Caco-2 (cell line): Measurements from ENCODE around the gene C19orf47. TPM values are rescaled to one million over a fixed set of nuclear protein-coding genes. Genes with fewer than 3 reads are reported as not detected.

ENCODE experiments used
- BruUV-seq: library from RNA; stranded (reverse); fragments of 400-500 nt; replicated peaks from 2 replicates; lab custom pipeline; 2021; lab: Mats Ljungman, UMichigan
- CTCF ChIA-PET: fragments of 300-600 bp; sonication (Branson Sonifier 250); formaldehyde crosslinking; loops from one replicate; lab custom pipeline; 2022; ENCODE audit warnings: antibody characterized with exemption; lab: Charles Lee
- POLR2A ChIA-PET: fragments of 300-600 bp; sonication (Branson Sonifier 250); formaldehyde crosslinking; loops from one replicate; lab custom pipeline; 2022; ENCODE audit warnings: antibody characterized with exemption; lab: Charles Lee
- DNase-seq, 2 experiments: peaks; one replicate each; pipeline versions ENCODE4 v3.0.0 to v3.0.0-alpha.2; 2020 to 2022
- H3K27me3 ChIP-seq: replicated peaks from 2 replicates; pipeline ENCODE4 v1.6.0; 2011; ENCODE audit warnings: low read length; ENCODE audit not compliant: control insufficient read depth, insufficient read depth
- H3K36me3 ChIP-seq: 2 replicates; pipeline ENCODE4 v1.5.1; 2011; ENCODE audit warnings: low read length; ENCODE audit not compliant: control insufficient read depth, insufficient read depth
- H3K4me1 ChIP-seq: fragments of 250-450 bp; sonication (Bioruptor Pico); 2 replicates; pipeline ENCODE4 v1.5.1; 2020; ENCODE audit warnings: mild to moderate bottlenecking
- H3K4me3 ChIP-seq: 2 replicates; pipeline ENCODE4 v1.5.1; 2011; ENCODE audit warnings: low read depth, mild to moderate bottlenecking, control low read depth, low read length
- H3K9me3 ChIP-seq: fragments of 250-450 bp; sonication (Bioruptor Pico); 2 replicates; pipeline ENCODE4 v1.5.1; 2020; ENCODE audit warnings: mild to moderate bottlenecking, moderate library complexity
- H3K27ac Mint-ChIP-seq: one replicate; pipeline ENCODE4 v1.8.0; 2022; ENCODE audit warnings: mixed read lengths; ENCODE audit not compliant: unreplicated experiment
- H3K27me3 Mint-ChIP-seq: one replicate; pipeline ENCODE4 v1.8.0; 2022; ENCODE audit warnings: mixed read lengths; ENCODE audit not compliant: insufficient read depth, unreplicated experiment
- H3K36me3 Mint-ChIP-seq: one replicate; pipeline ENCODE4 v1.8.0; 2022; ENCODE audit warnings: mild to moderate bottlenecking, mixed read lengths; ENCODE audit not compliant: insufficient read depth, unreplicated experiment
- H3K4me1 Mint-ChIP-seq: one replicate; pipeline ENCODE4 v1.8.0; 2022; ENCODE audit warnings: low read depth, mixed read lengths; ENCODE audit not compliant: unreplicated experiment
- H3K4me3 Mint-ChIP-seq: one replicate; pipeline ENCODE4 v1.8.0; 2022; ENCODE audit warnings: mild to moderate bottlenecking, moderate library complexity, mixed read lengths; ENCODE audit not compliant: unreplicated experiment
- H3K9me3 Mint-ChIP-seq: one replicate; pipeline ENCODE4 v1.8.0; 2022; ENCODE audit warnings: mixed read lengths; ENCODE audit not compliant: unreplicated experiment
- intact Hi-C: fragments of 100-400 bp; cut with micrococcal nuclease; formaldehyde crosslinking; loops from one replicate; pipeline ENCODE4 v1.10.0; 2022; ENCODE audit not compliant: unreplicated experiment
- total RNA-seq: library from RNA; stranded (reverse); gene quantifications from 2 replicates; pipeline ENCODE4 v1.2.3, GENCODE V29; 2022
- TF ChIP-seq, protein P1 (sequence below), 2 experiments: fragments of 200-600 bp in 1 of 2; IDR thresholded peaks; 1 replicate in 1 of 2; 2 replicates in 1 of 2; pipeline versions ENCODE4 v1.5.1 to v1.8.0; 2011 to 2022; ENCODE audit warnings: antibody characterized with exemption in 1 of 2, control low read depth in 1 of 2, inconsistent platforms in 1 of 2, low read depth in 1 of 2, low read length in 1 of 2, mild to moderate bottlenecking in 1 of 2, moderate library complexity in 1 of 2; ENCODE audit not compliant: insufficient read depth in 1 of 2, severe bottlenecking in 1 of 2, unreplicated experiment in 1 of 2

Gene C19orf47
- total RNA-seq, 1 experiment from 2014 or later = 28.3 TPM

GRCh38 chr19:40337594-40337993 lies 10.6 kb downstream of the C19orf47 start:
- Histone ChIP-seq H3K9me3 (no peaks in the 10 kb centered on the region), H3K4me3 (no peak overlapping the region), H3K4me1 (no peaks in the 10 kb centered on the region), H3K36me3 (no peaks in the 10 kb centered on the region), H3K27me3 (no peaks in the 10 kb centered on the region)
- H3K4me3 Mint-ChIP-seq = no peak overlapping the region
- H3K9me3 Mint-ChIP-seq = no peaks in the 10 kb centered on the region
- POLR2A ChIA-PET = no interaction called here
- TF ChIP-seq, protein P1, sequence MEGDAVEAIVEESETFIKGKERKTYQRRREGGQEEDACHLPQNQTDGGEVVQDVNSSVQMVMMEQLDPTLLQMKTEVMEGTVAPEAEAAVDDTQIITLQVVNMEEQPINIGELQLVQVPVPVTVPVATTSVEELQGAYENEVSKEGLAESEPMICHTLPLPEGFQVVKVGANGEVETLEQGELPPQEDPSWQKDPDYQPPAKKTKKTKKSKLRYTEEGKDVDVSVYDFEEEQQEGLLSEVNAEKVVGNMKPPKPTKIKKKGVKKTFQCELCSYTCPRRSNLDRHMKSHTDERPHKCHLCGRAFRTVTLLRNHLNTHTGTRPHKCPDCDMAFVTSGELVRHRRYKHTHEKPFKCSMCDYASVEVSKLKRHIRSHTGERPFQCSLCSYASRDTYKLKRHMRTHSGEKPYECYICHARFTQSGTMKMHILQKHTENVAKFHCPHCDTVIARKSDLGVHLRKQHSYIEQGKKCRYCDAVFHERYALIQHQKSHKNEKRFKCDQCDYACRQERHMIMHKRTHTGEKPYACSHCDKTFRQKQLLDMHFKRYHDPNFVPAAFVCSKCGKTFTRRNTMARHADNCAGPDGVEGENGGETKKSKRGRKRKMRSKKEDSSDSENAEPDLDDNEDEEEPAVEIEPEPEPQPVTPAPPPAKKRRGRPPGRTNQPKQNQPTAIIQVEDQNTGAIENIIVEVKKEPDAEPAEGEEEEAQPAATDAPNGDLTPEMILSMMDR (IDR thresholded peaks at IDR 0.05; ENCODE audit: insufficient read depth in 1 of 2, low read depth in 1 of 2, low read length in 1 of 2, severe bottlenecking in 1 of 2, unreplicated experiment in 1 of 2) = no peak
- CTCF ChIA-PET = no interaction called here
- BruUV-seq = no TSS peak
- intact Hi-C loops = no loop called here
- no peaks in the 10 kb centered on the region for H3K27me3 Mint-ChIP-seq
- DNase-seq = no peak
- H3K36me3 Mint-ChIP-seq = peaks cover 51% of the 10 kb centered on the region
- no peaks in the 10 kb centered on the region for H3K4me1 Mint-ChIP-seq
- H3K27ac Mint-ChIP-seq = no peak overlapping the region

DNA sequence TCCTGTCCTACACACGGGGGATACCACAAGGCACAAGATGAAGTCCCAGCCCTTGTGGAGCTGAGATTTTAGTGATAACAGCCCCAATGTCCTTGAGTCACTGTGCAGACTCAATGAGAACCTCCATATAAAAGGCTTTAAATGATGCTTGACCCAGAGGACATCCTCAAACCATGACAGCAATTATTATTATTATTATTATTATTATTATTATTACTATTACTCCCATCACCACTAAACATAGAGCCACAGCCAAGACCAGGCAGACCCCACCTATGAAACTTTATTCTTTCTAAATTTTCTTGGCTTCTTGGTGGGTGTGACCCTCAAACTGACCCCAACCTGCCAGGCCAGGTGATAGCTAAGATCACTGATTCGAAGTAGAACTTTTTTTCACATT lies 11.1 kb downstream of the C19orf47 start:
- Histone ChIP-seq H3K9me3 (no peaks in the 10 kb centered on the region), H3K27me3 (no peaks in the 10 kb centered on the region), H3K36me3 (no peaks in the 10 kb centered on the region), H3K4me1 (no peaks in the 10 kb centered on the region), H3K4me3 (no peak overlapping the region)
- intact Hi-C loops = no loop called here
- Mint-ChIP-seq H3K36me3 (peaks cover 56% of the 10 kb centered on the region), H3K27ac (no peak overlapping the region), H3K4me3 (no peak overlapping the region), H3K27me3 (no peaks in the 10 kb centered on the region), H3K9me3 (no peaks in the 10 kb centered on the region), H3K4me1 (no peaks in the 10 kb centered on the region)
- ChIA-PET CTCF (no interaction called here), POLR2A (no interaction called here)
- TF ChIP-seq, protein P1 (IDR thresholded peaks at IDR 0.05; ENCODE audit: insufficient read depth in 1 of 2, low read depth in 1 of 2, low read length in 1 of 2, severe bottlenecking in 1 of 2, unreplicated experiment in 1 of 2) = no peak
- BruUV-seq = no TSS peak
- DNase-seq = no peak

- intact Hi-C loops = no loop called here
- H3K36me3 Mint-ChIP-seq = peaks cover 61% of the 10 kb centered on the region
- no peaks in the 10 kb centered on the region for H3K36me3 ChIP-seq
- TF ChIP-seq, protein P1 (IDR thresholded peaks at IDR 0.05; ENCODE audit: insufficient read depth in 1 of 2, low read depth in 1 of 2, low read length in 1 of 2, severe bottlenecking in 1 of 2, unreplicated experiment in 1 of 2) = no peak
- no peaks in the 10 kb centered on the region for H3K9me3 ChIP-seq
- H3K4me3 ChIP-seq = no peak overlapping the region
- ChIA-PET CTCF (interaction anchor here (0.8 kb wide), 1 partner anchor 31 kb away, joined by 4 read pairs; no protein-coding TSS in a partner anchor), POLR2A (no interaction called here)
- H3K4me1 Mint-ChIP-seq = no peaks in the 10 kb centered on the region
- no peak overlapping the region for H3K27ac Mint-ChIP-seq
- no peak for DNase-seq
- H3K27me3 Mint-ChIP-seq = no peaks in the 10 kb centered on the region
- no peak overlapping the region for H3K4me3 Mint-ChIP-seq
- H3K9me3 Mint-ChIP-seq = no peaks in the 10 kb centered on the region
- H3K27me3 ChIP-seq = no peaks in the 10 kb centered on the region
- H3K4me1 ChIP-seq = no peaks in the 10 kb centered on the region
- no TSS peak for BruUV-seq
These were observed 11.6 kb downstream of the C19orf47 start for GRCh38 chr19:40336601-40336900.
